Natural killer cell (primary cell): ENCODE results near the gene BNIPL. TPM values are rescaled to one million over a fixed set of nuclear protein-coding genes. Genes with fewer than 3 reads are reported as not detected.
A peak's percentile ranks its signal among the peaks of the same experiment; 100 is the strongest.

Experiments used
- ATAC-seq, 3 donors: fragments of 150-1000 bp in 2 of 3; fragments of 200-7000 bp in 1 of 3; cut with Tn5 transposase; 1 replicate in 1 of 3; 2 replicates in 2 of 3; pipeline ENCODE4 v1.10.0; 2021; ENCODE audit warnings: mild to moderate bottlenecking in 2 of 3, moderate library complexity in 2 of 3
- DNase-seq, 2 donors: peaks; one replicate each; pipeline versions ENCODE4 v3.0.0 to v3.0.0-alpha.2; 2013 to 2021; ENCODE audit warnings: mixed read lengths in 1 of 2
- H3K27ac ChIP-seq: one replicate; pipeline ENCODE4 v1.5.1; 2013; ENCODE audit warnings: mild to moderate bottlenecking, low read length
- H3K27me3 ChIP-seq: one replicate; pipeline ENCODE4 v1.6.1; 2013; ENCODE audit warnings: low read length; ENCODE audit not compliant: control insufficient read depth, insufficient read depth
- H3K36me3 ChIP-seq: one replicate; pipeline ENCODE4 v1.6.1; 2013; ENCODE audit warnings: low read length; ENCODE audit not compliant: control insufficient read depth, insufficient read depth
- H3K4me1 ChIP-seq: one replicate; pipeline ENCODE4 v1.6.1; 2013; ENCODE audit warnings: low read length; ENCODE audit not compliant: control insufficient read depth, insufficient read depth
- H3K4me3 ChIP-seq: one replicate; pipeline ENCODE4 v1.5.1; 2013; ENCODE audit warnings: low read length
- H3K9me3 ChIP-seq: one replicate; pipeline ENCODE4 v1.6.1; 2013; ENCODE audit warnings: low read length; ENCODE audit not compliant: control insufficient read depth, insufficient read depth
- H3K27ac Mint-ChIP-seq, 2 donors: one replicate each; pipeline ENCODE4 v1.8.0; 2022; ENCODE audit warnings: mild to moderate bottlenecking in 2 of 2, mixed read lengths in 2 of 2, moderate library complexity in 1 of 2
- H3K27me3 Mint-ChIP-seq, 2 donors: one replicate each; pipeline ENCODE4 v1.8.0; 2022; ENCODE audit warnings: low read depth in 2 of 2, mixed read lengths in 2 of 2
- H3K36me3 Mint-ChIP-seq: one replicate; pipeline ENCODE4 v1.8.0; 2022; ENCODE audit warnings: mixed read lengths
- H3K4me1 Mint-ChIP-seq, 2 donors: one replicate each; pipeline ENCODE4 v1.8.0; 2022; ENCODE audit warnings: mixed read lengths in 2 of 2
- H3K4me3 Mint-ChIP-seq: one replicate; pipeline ENCODE4 v1.8.0; 2022; ENCODE audit warnings: mild to moderate bottlenecking, moderate library complexity, mixed read lengths
- H3K9me3 Mint-ChIP-seq, 2 donors: one replicate each; pipeline ENCODE4 v1.8.0; 2022; ENCODE audit warnings: mixed read lengths in 2 of 2
- CTCF ChIP-seq: fragments of 200-600 bp; IDR thresholded peaks from one replicate; pipeline ENCODE4 v1.8.0; 2022; ENCODE audit warnings: antibody characterized with exemption
- WGBS: methylation state at CpG from one replicate; pipeline ENCODE4 v1.1.7; 2013; ENCODE audit warnings: missing lambda C conversion rate; ENCODE audit not compliant: insufficient coverage; 5-methylcytosine and 5-hydroxymethylcytosine counted together
- intact Hi-C: fragments of 100-400 bp; cut with micrococcal nuclease; formaldehyde crosslinking; loops from one replicate; pipeline ENCODE4 v1.14.2; 2022
- total RNA-seq, 4 donors: library from RNA; stranded (reverse); fragments of 120-200 nt in 1 of 4; gene quantifications; one replicate each; pipeline versions ENCODE4 v1.2.3 to v1.2.4, GENCODE V29; 2013 to 2022

Gene BNIPL
- total RNA-seq, 3 donors from 2014 or later (not counting 1 experiment from before 2014, with no cell fraction given), result 0.28 to 0.39 (median 0.33) TPM

GRCh38 chr1:151070474-151071276 lies 34.3 kb downstream of the BNIPL start, which contains the start of gene GABPB2:
Gene GABPB2, plus strand, starts transcription at chr1:151070761. Its CDS starts 17,429 bp downstream, at chr1:151088190.
- DNase-seq (peak; percentile 86 to 95), ATAC-seq (peak; percentile 84 to 97 (median 87))
- H3K4me1 ChIP-seq, result peaks cover 16% of the 10 kb centered on the region
- Mint-ChIP-seq H3K36me3 (no peaks in the 10 kb centered on the region), H3K4me3 (peak within 1 kb of the TSS; percentile 98), H3K4me1 (peaks cover 11 to 18% of the 10 kb centered on the region in 2 donors), H3K27me3 (no peaks in the 10 kb centered on the region), H3K9me3 (no peaks in the 10 kb centered on the region), H3K27ac (peak within 1 kb of the TSS; percentile 99 to 100)
- peak; percentile 88 for TF ChIP-seq CTCF
- intact Hi-C loops, result loop anchor here (1.0 kb wide), 2 partner anchors 11 to 46 kb away; partner anchors contain the start of gene CDC42SE1
- no peaks in the 10 kb centered on the region for H3K36me3 ChIP-seq
- H3K4me3 ChIP-seq, result peak within 1 kb of the TSS; percentile 81
- under 1% methylated on average over 50 of the region's 50 CpGs for WGBS
- peak within 1 kb of the TSS; percentile 96 for H3K27ac ChIP-seq
- H3K27me3 ChIP-seq, result no peaks in the 10 kb centered on the region
- H3K9me3 ChIP-seq, result no peaks in the 10 kb centered on the region

GRCh38 chr1:151072224-151072623 lies 35.8 kb downstream of the BNIPL start:
- no peak overlapping the region for H3K4me3 ChIP-seq
- no peak overlapping the region for H3K27ac ChIP-seq
- H3K36me3 ChIP-seq, result no peaks in the 10 kb centered on the region
- peaks cover 16% of the 10 kb centered on the region for H3K4me1 ChIP-seq
- no peaks in the 10 kb centered on the region for H3K9me3 Mint-ChIP-seq
- peak overlapping the region; percentile 98 for H3K4me3 Mint-ChIP-seq
- no peaks in the 10 kb centered on the region for H3K9me3 ChIP-seq
- ATAC-seq, result no peak
- no peaks in the 10 kb centered on the region for H3K36me3 Mint-ChIP-seq
- intact Hi-C loops, result no loop called here
- H3K27me3 Mint-ChIP-seq, result no peaks in the 10 kb centered on the region
- no peaks in the 10 kb centered on the region for H3K27me3 ChIP-seq
- WGBS, result 93% methylated on average over 13 of the region's 13 CpGs
- no peak for TF ChIP-seq CTCF
- DNase-seq, result no peak
- H3K27ac Mint-ChIP-seq, result peak overlapping the region; percentile 99 to 100
- peaks cover 11 to 18% of the 10 kb centered on the region in 2 donors for H3K4me1 Mint-ChIP-seq

GRCh38 chr1:151085953-151086559 lies 49.7 kb downstream of the BNIPL start:
- no peaks in the 10 kb centered on the region for H3K4me1 Mint-ChIP-seq
- no peaks in the 10 kb centered on the region for H3K9me3 Mint-ChIP-seq
- 79% methylated on average over 3 of the region's 4 CpGs for WGBS
- no peak for TF ChIP-seq CTCF
- intact Hi-C loops, result no loop called here
- no peaks in the 10 kb centered on the region for H3K4me1 ChIP-seq
- H3K27ac Mint-ChIP-seq, result no peak overlapping the region
- no peaks in the 10 kb centered on the region for H3K36me3 Mint-ChIP-seq
- no peak overlapping the region for H3K27ac ChIP-seq
- no peaks in the 10 kb centered on the region for H3K36me3 ChIP-seq
- no peaks in the 10 kb centered on the region for H3K9me3 ChIP-seq
- no peaks in the 10 kb centered on the region for H3K27me3 ChIP-seq
- no peaks in the 10 kb centered on the region for H3K27me3 Mint-ChIP-seq
- no peak overlapping the region for H3K4me3 ChIP-seq
- ATAC-seq (no peak), DNase-seq (no peak)
- no peak overlapping the region for H3K4me3 Mint-ChIP-seq

Other genes with a start within 250 kb of the BNIPL start
- 10 to 100 TPM in 1 of 3 donors, 1 to 10 TPM in 2; 9.1 to 11.0 (median 9.1) TPM for gene CTSK, start 228.3 kb upstream of the BNIPL start, total RNA-seq
- gene ARNT, start 160.0 kb upstream of the BNIPL start, total RNA-seq, result 10 to 100 TPM; 34.0 to 41.4 (median 38.2) TPM
- not detected for gene CTXND2, start 149.4 kb upstream of the BNIPL start, total RNA-seq
- 10 to 100 TPM; 64.6 to 74.3 (median 70.5) TPM for gene SETDB1, start 110.2 kb upstream of the BNIPL start, total RNA-seq
- 100 to 1,000 TPM; 122 to 129 (median 127) TPM for gene CERS2, start 61.8 kb upstream of the BNIPL start, total RNA-seq
- gene ANXA9, start 54.3 kb upstream of the BNIPL start, total RNA-seq, result under 1 TPM in 1 of 3 donors, not detected in 2; 0.25 TPM
- 10 to 100 TPM; 14.0 to 15.6 (median 15.2) TPM for gene MINDY1, start 29.7 kb upstream of the BNIPL start, total RNA-seq
- gene PRUNE1, start 28.1 kb upstream of the BNIPL start, total RNA-seq, result 10 to 100 TPM; 11.4 to 14.1 (median 13.5) TPM
- gene C1orf56, start 11.2 kb downstream of the BNIPL start, total RNA-seq, result 1 to 10 TPM; 1.6 to 3.3 (median 1.9) TPM
- gene CDC42SE1, start 23.0 kb downstream of the BNIPL start, total RNA-seq, result 100 to 1,000 TPM; 555 to 792 (median 752) TPM
- gene MLLT11, start 23.8 kb downstream of the BNIPL start, total RNA-seq, result 10 to 100 TPM; 11.2 to 18.6 (median 17.6) TPM
- 10 to 100 TPM; 27.4 to 34.0 (median 30.6) TPM for gene GABPB2, start 34.2 kb downstream of the BNIPL start, total RNA-seq
- 1 to 10 TPM; 2.5 to 5.8 (median 3.0) TPM for gene SEMA6C, start 110.0 kb downstream of the BNIPL start, total RNA-seq
- gene TNFAIP8L2, start 120.1 kb downstream of the BNIPL start, total RNA-seq, result 10 to 100 TPM in 1 of 3 donors, 1 to 10 TPM in 2; 4.8 to 14.5 (median 5.7) TPM
- gene LYSMD1, start 129.3 kb downstream of the BNIPL start, total RNA-seq, result 1 to 10 TPM; 1.0 to 1.7 (median 1.2) TPM
- 10 to 100 TPM; 52.3 to 54.2 (median 52.9) TPM for gene SCNM1, start 129.6 kb downstream of the BNIPL start, total RNA-seq
- gene TMOD4, start 139.4 kb downstream of the BNIPL start, total RNA-seq, result 1 to 10 TPM in 2 of 3 donors, not detected in 1; 2.6 to 3.8 TPM
- gene VPS72, start 153.6 kb downstream of the BNIPL start, total RNA-seq, result 10 to 100 TPM; 26.2 to 45.1 (median 44.8) TPM
- 10 to 100 TPM; 42.0 to 65.2 (median 44.6) TPM for gene PIP5K1A, start 162.0 kb downstream of the BNIPL start, total RNA-seq
- 100 to 1,000 TPM in 1 of 3 donors, 10 to 100 TPM in 2; 94.2 to 101 (median 99.3) TPM for gene PSMD4, start 218.1 kb downstream of the BNIPL start, total RNA-seq
- gene ZNF687, start 245.7 kb downstream of the BNIPL start, total RNA-seq, result 10 to 100 TPM; 48.1 to 52.2 (median 48.6) TPM